ENCODE measurements around the gene RPS6KB2.

DNA sequence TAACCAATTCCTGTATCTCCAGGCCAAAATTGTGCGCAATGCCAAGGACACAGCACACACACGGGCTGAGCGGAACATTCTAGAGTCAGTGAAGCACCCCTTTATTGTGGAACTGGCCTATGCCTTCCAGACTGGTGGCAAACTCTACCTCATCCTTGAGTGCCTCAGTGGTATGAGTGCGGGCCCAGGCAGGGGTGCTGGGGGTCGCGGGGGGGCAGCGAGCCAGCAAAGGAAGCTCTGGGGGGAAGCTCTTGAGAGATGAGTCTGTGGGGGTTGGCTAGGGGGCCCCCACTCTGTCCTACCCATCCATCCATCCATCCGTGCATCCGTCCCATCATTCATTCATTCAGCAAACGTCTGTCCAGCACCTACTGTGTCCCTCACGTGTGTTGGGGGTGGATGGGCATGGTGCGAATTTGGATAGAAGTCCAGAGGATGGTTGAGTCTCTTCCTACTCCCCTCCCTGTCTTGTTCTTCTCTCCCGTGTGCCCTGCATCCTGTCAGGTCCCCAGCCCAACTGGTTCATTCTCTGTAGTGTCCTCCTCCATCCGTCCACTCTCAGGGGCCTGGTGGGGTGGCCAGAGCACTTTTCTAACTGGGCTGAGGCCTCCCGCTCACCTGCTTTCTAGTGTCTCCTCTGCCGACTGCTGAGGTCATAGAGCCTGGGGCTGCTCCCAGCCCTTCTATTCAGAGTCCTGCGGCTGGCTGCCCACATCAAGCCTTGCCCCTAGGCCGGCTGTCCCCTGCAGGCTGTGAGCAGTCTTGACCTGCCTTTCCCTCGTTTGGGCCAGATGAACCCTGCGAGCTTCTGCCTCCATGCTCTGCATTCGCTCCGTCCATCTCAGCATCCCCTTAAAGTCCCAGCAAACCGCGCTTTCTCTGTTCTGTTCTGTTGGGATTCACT, 3.3 kb downstream of the RPS6KB2 start:
- TF ChIP-seq, protein P1, sequence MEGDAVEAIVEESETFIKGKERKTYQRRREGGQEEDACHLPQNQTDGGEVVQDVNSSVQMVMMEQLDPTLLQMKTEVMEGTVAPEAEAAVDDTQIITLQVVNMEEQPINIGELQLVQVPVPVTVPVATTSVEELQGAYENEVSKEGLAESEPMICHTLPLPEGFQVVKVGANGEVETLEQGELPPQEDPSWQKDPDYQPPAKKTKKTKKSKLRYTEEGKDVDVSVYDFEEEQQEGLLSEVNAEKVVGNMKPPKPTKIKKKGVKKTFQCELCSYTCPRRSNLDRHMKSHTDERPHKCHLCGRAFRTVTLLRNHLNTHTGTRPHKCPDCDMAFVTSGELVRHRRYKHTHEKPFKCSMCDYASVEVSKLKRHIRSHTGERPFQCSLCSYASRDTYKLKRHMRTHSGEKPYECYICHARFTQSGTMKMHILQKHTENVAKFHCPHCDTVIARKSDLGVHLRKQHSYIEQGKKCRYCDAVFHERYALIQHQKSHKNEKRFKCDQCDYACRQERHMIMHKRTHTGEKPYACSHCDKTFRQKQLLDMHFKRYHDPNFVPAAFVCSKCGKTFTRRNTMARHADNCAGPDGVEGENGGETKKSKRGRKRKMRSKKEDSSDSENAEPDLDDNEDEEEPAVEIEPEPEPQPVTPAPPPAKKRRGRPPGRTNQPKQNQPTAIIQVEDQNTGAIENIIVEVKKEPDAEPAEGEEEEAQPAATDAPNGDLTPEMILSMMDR (IDR thresholded peaks at IDR 0.05 in 8 of 11, conservative IDR thresholded peaks at IDR 0.05 in 3 of 11), result no peak
- TF ChIP-seq POLR2A (IDR thresholded peaks at IDR 0.05), result no peak

All from spleen (tissue), 7 donors.